NCI-H82 (cell line): ENCODE results near the gene POLR2E.
A peak's percentile ranks its signal among the peaks of the same experiment; 100 is the strongest.

Source experiments
- DNase-seq: peaks from one replicate; lab custom pipeline; 2025; lab: John Stamatoyannopoulos, UW

POLR2E gene

GRCh38 chr19:1064661-1065605, 30.2 kb downstream of the POLR2E start:
- DNase-seq = peak; percentile 50

DNA sequence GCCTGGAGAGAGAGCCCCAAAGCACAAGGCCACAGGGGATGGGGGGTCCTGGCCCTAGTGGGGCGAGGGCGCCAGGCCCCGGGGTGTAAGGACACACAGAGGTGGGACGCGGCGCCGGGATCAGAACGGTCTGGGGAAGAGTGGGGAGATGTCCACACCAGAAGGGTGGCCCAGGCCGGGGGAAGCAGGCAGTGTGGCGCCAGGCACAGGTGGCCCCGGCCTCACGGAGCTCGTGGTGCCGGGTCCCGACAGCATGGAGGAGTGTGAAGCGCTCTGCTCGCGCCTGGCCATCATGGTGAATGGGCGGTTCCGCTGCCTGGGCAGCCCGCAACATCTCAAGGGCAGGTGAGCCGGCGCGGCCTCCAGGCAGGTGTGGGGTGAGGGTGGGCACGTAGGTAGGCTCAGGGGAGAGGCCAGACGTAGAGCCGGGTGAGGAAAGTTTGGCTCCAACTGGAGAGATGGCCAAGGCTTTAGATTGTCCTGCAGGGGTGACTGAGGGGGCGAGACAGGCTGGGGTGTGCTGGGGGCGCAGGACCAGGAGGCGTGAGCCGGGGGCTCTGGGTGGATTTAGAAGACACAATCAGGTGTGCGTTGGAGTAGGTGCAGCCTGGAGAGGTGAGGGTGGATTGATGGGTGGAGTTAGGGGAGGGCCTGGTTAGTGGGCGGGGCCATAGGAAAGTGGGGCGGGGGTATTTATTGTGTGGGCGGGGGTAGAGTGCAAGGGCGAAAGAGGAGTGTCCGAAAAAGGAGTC, 31.1 kb downstream of the POLR2E start:
- DNase-seq = no peak

DNA sequence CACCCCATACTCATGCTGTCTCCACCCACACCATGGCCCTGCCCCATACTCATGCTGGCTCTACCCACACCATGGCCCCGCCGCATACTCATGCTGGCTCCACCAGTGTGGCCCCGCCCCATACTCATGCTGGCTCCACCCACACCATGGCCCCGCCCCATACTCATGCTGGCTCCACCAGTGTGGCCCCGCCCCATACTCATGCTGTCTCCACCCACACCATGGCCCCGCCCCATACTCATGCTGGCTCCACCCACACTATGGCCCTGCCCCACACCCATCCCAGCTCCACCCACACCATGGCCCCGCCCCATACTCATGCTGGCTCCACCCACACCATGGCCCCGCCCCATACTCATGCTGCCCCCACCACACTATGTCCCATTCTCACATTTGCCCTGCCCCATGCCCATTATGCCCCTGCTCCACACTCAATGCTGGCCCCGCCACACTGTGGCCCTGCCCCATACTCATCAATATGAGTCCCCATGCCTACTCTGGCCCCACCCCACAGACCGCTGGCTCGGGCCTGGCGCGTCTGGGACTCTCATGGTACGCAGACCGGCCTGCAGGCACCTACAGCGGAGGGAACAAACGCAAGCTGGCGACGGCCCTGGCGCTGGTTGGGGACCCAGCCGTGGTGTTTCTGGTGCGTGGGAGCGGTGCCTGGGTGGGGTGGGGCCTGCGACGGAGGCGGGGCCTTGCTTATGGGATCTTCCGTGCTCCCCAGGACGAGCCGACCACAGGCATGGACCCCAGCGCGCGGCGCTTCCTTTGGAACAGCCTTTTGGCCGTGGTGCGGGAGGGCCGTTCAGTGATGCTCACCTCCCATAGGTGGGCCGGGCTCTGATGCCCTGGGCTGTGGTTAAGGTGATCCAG, 31.9 kb downstream of the POLR2E start:
- no peak for DNase-seq

DNA sequence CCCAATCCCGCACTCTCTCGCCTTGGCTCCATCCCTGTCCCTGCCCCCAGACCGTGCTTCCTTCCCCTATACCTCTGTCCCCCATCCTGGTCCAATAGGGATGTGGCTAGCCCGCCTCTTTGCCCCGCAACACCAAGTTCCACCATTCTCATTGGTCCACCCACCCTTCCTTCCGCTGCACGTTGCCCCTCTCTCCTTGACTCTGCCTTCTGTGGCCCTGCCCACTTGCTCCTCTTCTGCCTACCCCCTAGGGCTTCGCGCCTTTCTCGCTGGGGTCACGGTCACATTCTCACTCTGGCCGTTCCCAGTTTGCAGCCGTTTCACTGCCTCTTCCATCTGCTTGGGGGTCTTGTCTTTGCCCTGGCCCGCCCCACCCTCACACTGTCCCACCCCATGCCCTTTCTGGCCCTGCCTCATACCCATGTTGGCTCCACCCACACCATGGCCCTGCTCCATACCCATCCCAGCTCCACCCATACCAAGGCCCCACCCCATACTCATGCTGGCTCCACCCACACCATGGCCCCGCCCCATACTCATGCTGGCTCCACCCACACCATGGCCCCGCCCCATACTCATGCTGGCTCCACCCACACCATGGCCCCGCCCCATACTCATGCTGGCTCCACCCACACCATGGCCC, 32.7 kb downstream of the POLR2E start:
- DNase-seq = no peak

GRCh38 chr19:1061987-1062386, 33.2 kb downstream of the POLR2E start:
- DNase-seq = no peak

DNA sequence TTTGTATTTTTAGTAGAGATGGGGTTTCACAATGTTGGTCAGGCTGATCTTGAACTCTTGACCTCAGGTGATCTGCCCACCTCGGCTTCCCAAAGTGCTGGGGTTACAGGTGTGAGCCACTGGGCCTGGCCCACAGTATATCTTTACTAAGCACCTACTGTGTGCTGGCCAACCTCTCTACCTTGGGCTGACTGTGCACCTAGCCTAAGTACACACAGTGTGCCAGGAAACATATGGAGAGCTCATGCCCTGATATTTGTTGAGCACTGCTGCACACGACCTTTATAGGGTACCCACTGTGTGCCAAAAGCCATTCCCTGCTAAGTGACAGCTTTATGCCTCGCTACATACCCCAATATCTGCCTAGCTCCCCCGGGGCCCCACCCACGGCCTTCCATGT, 34.5 kb downstream of the POLR2E start:
- DNase-seq = no peak

DNA sequence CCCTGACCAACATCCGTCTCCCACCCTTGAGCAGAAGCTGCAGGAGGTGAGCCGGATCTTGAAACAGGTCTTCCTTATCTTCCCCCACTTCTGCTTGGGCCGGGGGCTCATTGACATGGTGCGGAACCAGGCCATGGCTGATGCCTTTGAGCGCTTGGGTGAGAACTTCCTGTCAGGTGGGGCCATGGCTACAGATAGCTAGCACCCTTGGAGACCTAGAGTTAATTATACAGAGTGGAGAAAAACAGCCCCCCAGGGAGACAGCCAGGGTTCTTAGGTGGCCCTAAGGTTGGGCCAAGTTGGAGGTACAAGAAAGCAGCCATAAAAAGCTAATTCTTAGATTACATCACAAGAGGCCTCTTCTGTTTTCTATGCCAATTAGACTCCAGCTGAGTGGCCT, 37.1 kb downstream of the POLR2E start:
- no peak for DNase-seq

DNA sequence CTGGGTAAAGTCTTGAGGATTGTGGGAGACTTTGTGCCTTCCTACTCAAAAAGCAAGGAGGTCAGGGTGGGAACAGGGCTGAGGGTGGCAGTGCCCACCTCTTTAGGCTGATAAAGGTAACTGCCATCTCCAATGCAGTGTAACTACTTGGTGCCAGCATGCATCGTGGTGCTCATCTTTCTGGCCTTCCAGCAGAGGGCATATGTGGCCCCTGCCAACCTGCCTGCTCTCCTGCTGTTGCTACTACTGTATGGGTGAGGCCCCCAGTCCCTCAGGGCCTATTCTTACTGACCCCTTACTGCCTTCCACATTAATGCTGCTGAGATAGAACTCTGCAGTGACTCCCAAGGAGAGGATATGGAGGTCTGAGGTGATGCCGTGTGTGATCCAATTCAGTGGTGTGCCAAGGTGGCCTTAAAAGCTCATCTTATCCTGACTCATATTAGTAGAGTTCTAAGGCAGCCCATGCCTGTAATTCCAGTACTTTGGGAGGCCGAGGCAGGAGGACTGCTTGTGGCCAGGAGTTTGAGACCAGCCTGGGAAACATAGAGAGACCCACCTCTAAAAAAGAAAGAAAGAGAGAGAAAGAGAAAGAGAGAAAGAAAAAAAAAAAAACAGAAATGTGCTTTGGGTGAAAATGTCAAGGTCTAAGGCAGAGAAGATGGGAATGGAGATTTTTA, 37.9 kb downstream of the POLR2E start:
- DNase-seq = peak; percentile 54

DNA sequence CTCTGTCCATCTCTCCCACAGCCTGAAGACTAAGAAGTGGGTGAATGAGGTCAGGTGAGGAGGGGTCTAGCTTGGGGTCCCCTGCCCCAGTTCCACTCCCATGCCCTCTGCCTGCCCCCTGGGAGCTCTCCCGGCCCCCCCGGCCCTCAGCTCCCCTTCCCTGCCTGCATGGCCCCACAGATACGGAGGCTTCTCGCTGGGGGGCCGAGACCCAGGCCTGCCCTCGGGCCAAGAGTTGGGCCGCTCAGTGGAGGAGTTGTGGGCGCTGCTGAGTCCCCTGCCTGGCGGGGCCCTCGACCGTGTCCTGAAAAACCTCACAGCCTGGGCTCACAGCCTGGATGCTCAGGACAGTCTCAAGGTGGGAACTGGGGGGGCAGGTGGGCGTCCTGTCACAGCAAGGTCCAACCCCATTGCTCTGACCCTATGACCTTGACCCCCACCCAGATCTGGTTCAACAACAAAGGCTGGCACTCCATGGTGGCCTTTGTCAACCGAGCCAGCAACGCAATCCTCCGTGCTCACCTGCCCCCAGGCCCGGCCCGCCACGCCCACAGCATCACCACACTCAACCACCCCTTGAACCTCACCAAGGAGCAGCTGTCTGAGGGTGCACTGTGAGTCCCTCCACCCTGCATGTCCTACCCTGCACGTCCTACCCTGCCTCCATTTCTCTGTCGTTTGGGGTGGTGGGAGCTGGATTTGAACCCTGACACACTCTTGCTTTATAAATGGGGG, 39.1 kb downstream of the POLR2E start:
- DNase-seq = no peak

DNA sequence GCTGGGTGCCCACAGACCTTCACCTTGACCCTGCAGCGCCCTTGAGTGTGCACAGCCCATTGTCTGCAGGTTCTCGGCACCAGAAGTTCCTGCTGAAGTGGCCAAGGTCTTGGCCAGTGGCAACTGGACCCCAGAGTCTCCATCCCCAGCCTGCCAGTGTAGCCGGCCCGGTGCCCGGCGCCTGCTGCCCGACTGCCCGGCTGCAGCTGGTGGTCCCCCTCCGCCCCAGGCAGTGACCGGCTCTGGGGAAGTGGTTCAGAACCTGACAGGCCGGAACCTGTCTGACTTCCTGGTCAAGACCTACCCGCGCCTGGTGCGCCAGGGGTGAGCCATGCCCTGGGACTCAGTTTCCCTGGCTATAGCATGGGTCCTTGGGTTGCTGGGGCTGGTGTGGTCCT, 40.1 kb downstream of the POLR2E start:
- DNase-seq = no peak

DNA sequence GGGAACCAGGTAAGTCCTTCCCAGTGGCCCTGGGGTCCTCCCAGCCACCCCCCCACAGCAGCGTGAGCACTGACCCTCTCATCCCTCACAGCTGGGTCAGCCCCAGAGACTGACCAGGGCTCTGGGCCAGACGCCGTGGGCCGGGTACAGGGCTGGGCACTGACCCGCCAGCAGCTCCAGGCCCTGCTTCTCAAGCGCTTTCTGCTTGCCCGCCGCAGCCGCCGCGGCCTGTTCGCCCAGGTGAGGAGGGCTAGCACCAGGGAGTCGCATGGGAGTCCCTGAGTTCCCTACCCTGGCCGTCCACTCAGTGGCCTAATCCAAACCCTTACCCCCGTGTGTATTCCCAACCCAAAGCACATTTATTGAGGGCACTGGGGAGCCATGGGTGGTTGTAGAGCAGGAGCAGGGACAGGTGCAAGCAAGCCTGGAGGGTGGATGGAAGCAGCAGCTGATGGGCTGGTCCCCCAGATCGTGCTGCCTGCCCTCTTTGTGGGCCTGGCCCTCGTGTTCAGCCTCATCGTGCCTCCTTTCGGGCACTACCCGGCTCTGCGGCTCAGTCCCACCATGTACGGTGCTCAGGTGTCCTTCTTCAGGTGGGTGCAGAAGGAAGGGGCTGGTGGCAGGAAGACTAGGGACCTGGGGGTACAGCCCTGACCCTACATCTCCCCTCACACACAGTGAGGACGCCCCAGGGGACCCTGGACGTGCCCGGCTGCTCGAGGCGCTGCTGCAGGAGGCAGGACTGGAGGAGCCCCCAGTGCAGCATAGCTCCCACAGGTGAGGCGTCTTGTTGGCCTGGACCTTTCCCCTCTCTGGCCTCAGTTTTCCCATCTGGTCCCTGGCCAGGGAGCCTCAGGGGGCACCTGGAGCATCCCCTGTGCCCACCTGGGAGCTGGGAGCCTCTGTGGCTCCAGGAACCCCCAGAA, 40.8 kb downstream of the POLR2E start:
- DNase-seq = no peak

DNA sequence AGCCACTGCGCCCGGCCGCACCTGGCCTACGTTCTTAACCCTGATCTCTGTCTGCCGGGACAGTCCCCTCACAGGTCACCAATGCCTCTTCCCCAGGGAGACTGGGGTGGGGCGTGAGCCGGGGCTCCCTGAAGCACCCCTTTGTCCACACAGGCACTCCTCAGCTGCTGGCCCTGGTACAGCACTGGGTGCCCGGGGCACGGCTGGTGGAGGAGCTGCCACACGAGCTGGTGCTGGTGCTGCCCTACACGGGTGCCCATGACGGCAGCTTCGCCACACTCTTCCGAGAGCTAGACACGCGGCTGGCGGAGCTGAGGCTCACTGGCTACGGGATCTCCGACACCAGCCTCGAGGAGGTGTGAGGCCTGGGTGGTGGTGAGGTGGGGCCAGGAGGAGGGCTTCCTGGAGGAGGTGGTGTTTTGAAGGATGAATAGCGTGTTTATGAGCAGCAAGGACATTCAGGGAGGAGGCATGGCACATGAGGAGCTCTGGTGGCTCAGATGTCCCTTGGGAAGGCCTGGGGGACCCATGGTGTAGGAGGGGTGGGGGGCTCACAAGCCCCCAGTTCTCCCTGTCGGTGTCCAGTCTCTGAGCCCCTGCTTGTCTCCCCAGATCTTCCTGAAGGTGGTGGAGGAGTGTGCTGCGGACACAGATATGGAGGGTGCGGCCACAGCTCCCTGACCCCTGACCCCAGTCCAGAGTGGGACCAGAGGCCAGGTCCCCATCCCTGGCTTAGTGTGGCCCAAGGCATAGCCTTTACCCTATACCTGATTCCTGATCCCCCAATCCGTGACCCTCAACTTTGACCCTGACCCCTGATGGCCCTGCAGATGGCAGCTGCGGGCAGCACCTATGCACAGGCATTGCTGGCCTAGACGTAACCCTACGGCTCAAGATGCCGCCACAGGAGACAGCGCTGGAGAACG, 41.7 kb downstream of the POLR2E start:
- DNase-seq = no peak

DNA sequence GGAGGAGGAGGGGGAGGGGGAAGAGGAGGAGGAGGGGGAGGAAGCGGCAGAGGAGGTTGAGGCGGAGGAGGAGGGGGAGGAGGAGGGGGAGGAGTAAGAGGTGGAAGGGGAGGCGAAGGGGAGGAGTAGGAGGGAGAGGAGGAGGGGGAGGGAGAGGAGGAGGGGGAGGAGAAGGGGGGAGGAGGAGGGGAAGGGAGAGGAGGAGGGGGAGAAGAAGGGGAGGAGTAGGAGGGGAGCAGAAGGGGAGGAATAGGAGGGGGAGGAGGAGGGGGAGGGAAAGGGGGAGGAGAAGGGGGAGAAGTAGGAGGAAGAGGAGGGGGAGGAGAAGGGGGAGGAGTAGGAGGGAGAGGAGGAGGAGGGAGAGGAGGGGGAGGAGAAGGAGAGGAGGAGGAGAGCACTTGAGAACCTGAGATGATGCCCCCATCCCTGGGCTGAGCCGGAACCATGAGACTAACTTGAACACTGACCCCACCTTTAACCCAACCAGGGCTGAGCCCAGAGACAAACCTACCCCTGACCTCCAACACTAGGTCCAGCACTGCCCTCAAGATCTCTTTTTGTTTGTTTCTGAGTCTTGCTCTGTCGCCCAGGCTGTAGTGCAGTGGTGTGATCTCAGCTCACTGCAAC, 42.7 kb downstream of the POLR2E start:
- no peak for DNase-seq

GRCh38 chr19:1051791-1052190, 43.4 kb downstream of the POLR2E start:
- no peak for DNase-seq

DNA sequence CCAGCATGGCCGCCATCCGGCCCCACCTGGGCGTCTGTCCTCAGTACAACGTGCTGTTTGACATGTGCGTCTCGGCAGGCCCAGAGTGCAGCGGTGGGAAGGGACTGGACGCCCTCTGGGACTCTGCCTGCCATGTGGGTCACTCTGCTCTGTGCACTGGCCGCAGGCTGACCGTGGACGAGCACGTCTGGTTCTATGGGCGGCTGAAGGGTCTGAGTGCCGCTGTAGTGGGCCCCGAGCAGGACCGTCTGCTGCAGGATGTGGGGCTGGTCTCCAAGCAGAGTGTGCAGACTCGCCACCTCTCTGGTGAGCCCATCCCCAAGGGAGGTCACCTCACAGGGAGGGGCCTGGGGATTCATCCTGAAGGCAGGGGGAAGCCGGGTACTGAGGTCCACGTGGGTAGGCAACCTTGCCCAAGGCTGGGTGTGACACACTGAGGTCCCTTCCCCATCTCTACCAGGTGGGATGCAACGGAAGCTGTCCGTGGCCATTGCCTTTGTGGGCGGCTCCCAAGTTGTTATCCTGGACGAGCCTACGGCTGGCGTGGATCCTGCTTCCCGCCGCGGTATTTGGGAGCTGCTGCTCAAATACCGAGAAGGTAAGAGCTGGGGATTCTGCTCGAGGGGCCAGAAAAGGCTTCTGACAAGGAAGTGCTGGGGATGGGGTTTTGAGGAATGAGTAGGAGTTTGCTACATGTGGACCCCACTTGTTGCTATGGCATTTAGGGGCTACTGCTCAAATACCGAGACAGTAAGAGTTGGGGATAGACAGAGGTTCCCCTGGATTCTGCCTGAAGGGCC, 44.0 kb downstream of the POLR2E start:
- DNase-seq = no peak

GRCh38 chr19:1049800-1050199, 45.4 kb downstream of the POLR2E start:
- no peak for DNase-seq

- no peak for DNase-seq
Measured at GRCh38 chr19:1049106-1049505, 46.1 kb downstream of the POLR2E start.
